PFSK-1 (cell line): Measurements from ENCODE around the gene ADAMTSL1.

Experiments used
- FOXP2 ChIP-seq: optimal IDR thresholded peaks from 2 replicates; pipeline ENCODE3; 2011; ENCODE audit warnings: borderline replicate concordance, control low read depth, inconsistent platforms; ENCODE audit not compliant: insufficient read depth; ENCODE audit errors: extremely low read length, extremely low read depth
- POLR2AphosphoS5 ChIP-seq: IDR thresholded peaks from 2 replicates; pipeline ENCODE4 v1.6.1; 2012; ENCODE audit warnings: low read depth, mild to moderate bottlenecking, control low read depth, low read length, moderate library complexity
- REST ChIP-seq, 2 experiments: IDR thresholded peaks; 2 replicates each; pipeline versions ENCODE4 v1.6.1 to v1.8.0; 2011 to 2012; ENCODE audit warnings: low read depth in 2 of 2, low read length in 2 of 2, control low read depth in 1 of 2, inconsistent platforms in 1 of 2, mild to moderate bottlenecking in 1 of 2, moderate library complexity in 1 of 2; ENCODE audit not compliant: insufficient read depth in 1 of 2
- SIN3A ChIP-seq: IDR thresholded peaks from 2 replicates; pipeline ENCODE4 v1.6.1; 2012; ENCODE audit warnings: mild to moderate bottlenecking, low read length, moderate library complexity, borderline replicate concordance; ENCODE audit not compliant: insufficient read depth
- TAF1 ChIP-seq: IDR thresholded peaks from 2 replicates; pipeline ENCODE4 v1.6.1; 2012; ENCODE audit warnings: low read length, control low read depth, borderline replicate concordance; ENCODE audit not compliant: insufficient read depth

GRCh38 chr9:18616976-18617375, 143.0 kb downstream of the ADAMTSL1 start:
- TF ChIP-seq POLR2AphosphoS5 (no peak), TAF1 (no peak), REST (IDR thresholded peaks at IDR 0.05; ENCODE audit: insufficient read depth in 1 of 2, low read depth in 2 of 2, low read length in 2 of 2) (no peak), SIN3A (no peak), FOXP2 (no peak)
